Right lobe of liver (tissue), 6 donors: ENCODE results near the gene SSRP1. TPM values are rescaled to one million over a fixed set of nuclear protein-coding genes. Genes with fewer than 3 reads are reported as not detected.

Experiments
- ATAC-seq, 4 donors: fragments of 200-7000 bp; cut with Tn5 transposase; one replicate each; pipeline ENCODE4 v1.9.1; 2020; ENCODE audit warnings: mild to moderate bottlenecking in 4 of 4, moderate library complexity in 4 of 4
- DNase-seq, 3 donors: peaks; one replicate each; pipeline ENCODE4 v3.0.0-alpha.2; 2020
- H3K27ac ChIP-seq, 3 donors: fragments of 200-600 bp; one replicate each; pipeline ENCODE4 v1.8.0; 2022
- H3K27me3 ChIP-seq, 2 donors: fragments of 200-600 bp; one replicate each; pipeline ENCODE4 v1.8.0; 2022
- H3K36me3 ChIP-seq, 4 donors: fragments of 200-600 bp; sonication (generic) in 1 of 4; one replicate each; pipeline versions ENCODE4 v1.5.1 to v1.8.0; 2017 to 2022; ENCODE audit warnings: control low read depth in 1 of 4
- H3K4me1 ChIP-seq, 4 donors: fragments of 200-600 bp; sonication (generic) in 1 of 4; one replicate each; pipeline versions ENCODE4 v1.5.1 to v1.8.0; 2017 to 2022; ENCODE audit warnings: control low read depth in 1 of 4
- H3K4me3 ChIP-seq, 3 donors: fragments of 200-600 bp; one replicate each; pipeline ENCODE4 v1.8.0; 2022
- H3K9me3 ChIP-seq, 4 donors: fragments of 200-600 bp; sonication (generic) in 1 of 4; one replicate each; pipeline versions ENCODE4 v1.5.1 to v1.8.0; 2017 to 2022; ENCODE audit warnings: control low read depth in 1 of 4
- CTCF ChIP-seq, 4 donors: fragments of 200-600 bp in 3 of 4; fragments of 450-650 bp in 1 of 4; IDR thresholded peaks; one replicate each; pipeline versions ENCODE4 v1.5.1 to v1.8.0; 2016 to 2022; ENCODE audit warnings: antibody characterized with exemption in 4 of 4, mild to moderate bottlenecking in 2 of 4
- POLR2A ChIP-seq: fragments of 450-650 bp; IDR thresholded peaks from one replicate; pipeline ENCODE4 v1.6.1; 2017; ENCODE audit warnings: antibody characterized with exemption, mild to moderate bottlenecking
- WGBS: methylation state at CpG from one replicate; pipeline ENCODE4 v1.1.6; 2018; ENCODE audit warnings: low coverage, low lambda C conversion rate; ENCODE audit not compliant: insufficient coverage; ENCODE audit errors: missing lambda C conversion rate; 5-methylcytosine and 5-hydroxymethylcytosine counted together
- intact Hi-C, 2 donors: fragments of 100-400 bp; cut with DNase I; formaldehyde crosslinking; loops; one replicate each; pipeline versions ENCODE4 v1.11.2 to v1.14.1; 2022
- total RNA-seq, 6 experiments: library from RNA; depleted of rRNA in 2 of 6; stranded (reverse); fragments of >200 nt in 2 of 6; fragmentation: NEBNext Ultra II Directional in 3 of 6; extraction: Animal tissue kit (Norgen Biotek cat#: 25700) in 3 of 6; gene quantifications; one replicate each; pipeline versions ENCODE4 v1.1.0 to v1.2.4, GENCODE V29; 2016 to 2023
- donor health status: DM: no; HTN: yes; CAD: no.
- donor health status: DM: no; HTN: no; CAD: no.
- donor health status: DM: no; HTN: no; CAD: no.
- donor health status: DM: no; HTN: yes; CAD: no.
- donor health status: DM: no; HTN: yes; CAD: no.

SSRP1 gene
- total RNA-seq, 6 experiments from 2014 or later, result 24.5 to 47.9 (median 29.9) TPM

GRCh38 chr11:57302489-57302888 is 33.2 kb downstream of the SSRP1 start:
- ATAC-seq (no peak), DNase-seq (no peak)
- Histone ChIP-seq H3K27ac (no peak overlapping the region), H3K36me3 (peaks cover 0 to 43% (median 27%) of the 10 kb centered on the region in 4 donors), H3K4me3 (no peak overlapping the region), H3K27me3 (no peaks in the 10 kb centered on the region), H3K4me1 (peaks cover 0 to 27% (median 13%) of the 10 kb centered on the region in 4 donors), H3K9me3 (no peaks in the 10 kb centered on the region)
- TF ChIP-seq CTCF (IDR thresholded peaks at IDR 0.05), result no peak
- no peak for TF ChIP-seq POLR2A
- intact Hi-C loops, result no loop called here
- no CpG with 5 or more reads among the region's 15 CpGs for WGBS

- DNase-seq (no peak), ATAC-seq (no peak)
- no peaks in the 10 kb centered on the region for H3K27me3 ChIP-seq
- H3K36me3 ChIP-seq, result peaks cover 0 to 43% (median 27%) of the 10 kb centered on the region in 4 donors
- peaks cover 0 to 21% (median 10%) of the 10 kb centered on the region in 4 donors for H3K4me1 ChIP-seq
- no peak overlapping the region for H3K27ac ChIP-seq
- H3K9me3 ChIP-seq, result no peaks in the 10 kb centered on the region
- no peak overlapping the region for H3K4me3 ChIP-seq
- WGBS, result 95% methylated on average over 13 of the region's 27 CpGs
- TF ChIP-seq POLR2A, result no peak
- TF ChIP-seq CTCF (IDR thresholded peaks at IDR 0.05), result no peak
- intact Hi-C loops, result no loop called here
Measured at GRCh38 chr11:57301711-57302423, 33.8 kb downstream of the SSRP1 start.

- Histone ChIP-seq H3K36me3 (peaks cover 0 to 43% (median 27%) of the 10 kb centered on the region in 4 donors), H3K9me3 (no peaks in the 10 kb centered on the region), H3K4me1 (peaks cover 0 to 15% (median 6%) of the 10 kb centered on the region in 4 donors), H3K27ac (no peak overlapping the region), H3K27me3 (no peaks in the 10 kb centered on the region), H3K4me3 (no peak overlapping the region)
- TF ChIP-seq CTCF (IDR thresholded peaks at IDR 0.05), result no peak
- TF ChIP-seq POLR2A, result no peak
- no peak for ATAC-seq
- WGBS, result 92% methylated on average over 3 of the region's 10 CpGs
- DNase-seq, result no peak
- intact Hi-C loops, result no loop called here
Measured at GRCh38 chr11:57300785-57301184, 34.9 kb downstream of the SSRP1 start.

- H3K36me3 ChIP-seq, result peaks cover 0 to 43% (median 27%) of the 10 kb centered on the region in 4 donors
- intact Hi-C loops, result no loop called here
- no peak overlapping the region for H3K4me3 ChIP-seq
- no peak for ATAC-seq
- no peak overlapping the region for H3K27ac ChIP-seq
- no peaks in the 10 kb centered on the region for H3K9me3 ChIP-seq
- no peaks in the 10 kb centered on the region for H3K27me3 ChIP-seq
- no peak for TF ChIP-seq POLR2A
- no peak for TF ChIP-seq CTCF (IDR thresholded peaks at IDR 0.05)
- no peak for DNase-seq
- WGBS, result 90% methylated on average over 3 of the region's 5 CpGs
- H3K4me1 ChIP-seq, result peaks cover 0 to 12% (median 6%) of the 10 kb centered on the region in 4 donors
Measured at GRCh38 chr11:57299150-57299737, 36.4 kb downstream of the SSRP1 start.
